GM12878 (cell line): ENCODE measurements around the gene AKAP7. TPM values are rescaled to one million over a fixed set of nuclear protein-coding genes. Genes with fewer than 3 reads are reported as not detected.

Source experiments
- ATAC-seq: fragments of 200-7000 bp; cut with Tn5 transposase; 3 replicates; pipeline ENCODE4 v1.9.1; 2020; ENCODE audit warnings: mild to moderate bottlenecking, moderate library complexity
- BruUV-seq: library from RNA; stranded (reverse); fragments of 400-500 nt; replicated peaks from 2 replicates; lab custom pipeline; 2021; lab: Mats Ljungman, UMichigan
- CTCF ChIA-PET: fragments of 300-600 bp; sonication (Branson Sonifier 250); formaldehyde crosslinking; extraction: SDS; loops from one replicate; lab custom pipeline; 2021; ENCODE audit warnings: inconsistent platforms; lab: Yijun Ruan, JAX
- POLR2A ChIA-PET: fragments of 350-600 bp; formaldehyde crosslinking; extraction: SDS; loops from one replicate; lab custom pipeline; 2021; ENCODE audit warnings: inconsistent platforms; lab: Charles Lee
- RAD21 ChIA-PET: fragments of 300-600 bp; sonication (Branson Sonifier 250); formaldehyde crosslinking; loops from one replicate; lab custom pipeline; 2023; ENCODE audit warnings: antibody characterized with exemption; ENCODE audit not compliant: unreplicated experiment; lab: Charles Lee
- SMC1A ChIA-PET: fragments of 300-600 bp; sonication (Branson Sonifier 250); formaldehyde crosslinking; loops from one replicate; lab custom pipeline; 2023; ENCODE audit not compliant: unreplicated experiment, uncharacterized antibody; lab: Charles Lee
- DNase-seq: peaks from one replicate; pipeline ENCODE4 v3.0.0-alpha.2; 2011; ENCODE audit warnings: low read depth, low spot score
- FAIRE-seq: peaks from 3 replicates; lab custom pipeline; 2011; peaks lifted over from hg19 to GRCh38; lab: Jason Lieb, UNC
- H2AFZ ChIP-seq: 2 replicates; pipeline ENCODE4 v1.6.0; 2011; ENCODE audit warnings: low read depth, low read length, control low read depth; ENCODE audit not compliant: control insufficient read depth
- H3K27ac ChIP-seq: 2 replicates; pipeline ENCODE4 v1.5.1; 2011; ENCODE audit warnings: control low read depth; ENCODE audit not compliant: control insufficient read depth, insufficient read depth
- H3K27me3 ChIP-seq, 2 experiments: replicated peaks in 1 of 2; 2 replicates each; pipeline versions ENCODE4 v1.6.0 to v1.6.1; 2011; ENCODE audit warnings: low read length in 1 of 2; ENCODE audit not compliant: control insufficient read depth in 2 of 2, insufficient read depth in 2 of 2
- H3K36me3 ChIP-seq, 2 experiments: 2 replicates each; pipeline ENCODE4 v1.5.1; 2011; ENCODE audit warnings: low read length in 1 of 2; ENCODE audit not compliant: control insufficient read depth in 2 of 2, insufficient read depth in 2 of 2
- H3K4me1 ChIP-seq: 2 replicates; pipeline ENCODE4 v1.6.1; 2011; ENCODE audit warnings: mild to moderate bottlenecking, low read length, moderate library complexity, mixed read lengths; ENCODE audit not compliant: control insufficient read depth, insufficient read depth
- H3K4me2 ChIP-seq: 2 replicates; pipeline ENCODE4 v1.6.0; 2011; ENCODE audit warnings: control low read depth; ENCODE audit not compliant: control insufficient read depth, insufficient read depth
- H3K4me3 ChIP-seq: fragments of 200-600 bp; sonication (generic); 2 replicates; pipeline ENCODE4 v1.5.1; 2016
- H3K79me2 ChIP-seq: 2 replicates; pipeline ENCODE4 v1.6.0; 2011; ENCODE audit warnings: low read length; ENCODE audit not compliant: control insufficient read depth, insufficient read depth
- H3K9ac ChIP-seq: 2 replicates; pipeline ENCODE4 v1.8.0; 2011; ENCODE audit warnings: low read length, control low read depth, mixed read lengths; ENCODE audit not compliant: control insufficient read depth, insufficient read depth
- H3K9me3 ChIP-seq: replicated peaks from 3 replicates; pipeline ENCODE4 v1.5.1; 2011; ENCODE audit warnings: mild to moderate bottlenecking, low read length; ENCODE audit not compliant: control insufficient read depth, insufficient read depth
- H4K20me1 ChIP-seq: 2 replicates; pipeline ENCODE4 v1.6.0; 2011; ENCODE audit not compliant: control insufficient read depth, insufficient read depth
- BACH1 ChIP-seq: fragments of 450-650 bp; IDR thresholded peaks from 2 replicates; pipeline ENCODE4 v1.6.1; 2017; ENCODE audit warnings: mild to moderate bottlenecking, borderline replicate concordance
- CBX5 ChIP-seq: sonication (generic); IDR thresholded peaks from 2 replicates; pipeline ENCODE4 v1.6.1; 2016; ENCODE audit warnings: low read depth, moderate library complexity, mild to moderate bottlenecking, inconsistent platforms
- CREM ChIP-seq: IDR thresholded peaks from 2 replicates; pipeline ENCODE4 v1.6.1; 2014; ENCODE audit warnings: antibody characterized with exemption, low read depth
- ELK1 ChIP-seq: IDR thresholded peaks from 2 replicates; pipeline ENCODE4 v1.6.1; 2012; ENCODE audit warnings: low read depth, low read length, improper control_type of control experiment
- ETV6 ChIP-seq, 2 experiments: fragments of 450-650 bp in 1 of 2; IDR thresholded peaks in 1 of 2; conservative IDR thresholded peaks in 1 of 2; 2 replicates each; pipeline ENCODE4 v1.6.1; 2014; ENCODE audit warnings: antibody characterized with exemption in 1 of 2, borderline replicate concordance in 1 of 2, low read depth in 1 of 2, mild to moderate bottlenecking in 1 of 2, moderate library complexity in 1 of 2
- HDAC6 ChIP-seq: fragments of 200-600 bp; sonication (generic); IDR thresholded peaks from one replicate; pipeline ENCODE4 v1.8.0; 2017; ENCODE audit warnings: antibody characterized with exemption; ENCODE audit not compliant: unreplicated experiment
- JUND ChIP-seq: IDR thresholded peaks from 2 replicates; pipeline ENCODE4 v1.6.1; 2012; ENCODE audit warnings: low read depth, mild to moderate bottlenecking, low read length, improper control_type of control experiment, moderate library complexity
- KAT2A ChIP-seq: conservative IDR thresholded peaks from 2 replicates; pipeline ENCODE4 v1.6.1; 2011; ENCODE audit warnings: low read depth, low read length; ENCODE audit not compliant: control insufficient read depth
- MLLT1 ChIP-seq: fragments of 450-650 bp; IDR thresholded peaks from 2 replicates; pipeline ENCODE4 v1.6.1; 2016; ENCODE audit warnings: mild to moderate bottlenecking
- MXI1 ChIP-seq: fragments of 150-350 bp; IDR thresholded peaks from 2 replicates; pipeline ENCODE4 v1.6.1; 2011; ENCODE audit warnings: low read depth, mild to moderate bottlenecking, inconsistent platforms, low read length, improper control_type of control experiment
- NR2C1 ChIP-seq: fragments of 450-650 bp; IDR thresholded peaks from 2 replicates; pipeline ENCODE4 v1.6.1; 2017; ENCODE audit warnings: antibody characterized with exemption, mild to moderate bottlenecking, moderate library complexity
- POLR2AphosphoS5 ChIP-seq: IDR thresholded peaks from 2 replicates; pipeline ENCODE4 v1.6.1; 2011; ENCODE audit warnings: mild to moderate bottlenecking, low read length, inconsistent platforms
- POU2F2 ChIP-seq: IDR thresholded peaks from 3 replicates; pipeline ENCODE4 v1.6.1; 2011; ENCODE audit warnings: low read depth, mild to moderate bottlenecking, low read length, borderline replicate concordance
- RAD21 ChIP-seq: IDR thresholded peaks from 2 replicates; pipeline ENCODE4 v1.6.1; 2011; ENCODE audit warnings: mild to moderate bottlenecking, low read depth, low read length, moderate library complexity; ENCODE audit not compliant: insufficient read depth
- SIX5 ChIP-seq: IDR thresholded peaks from 2 replicates; pipeline ENCODE4 v1.6.1; 2011; ENCODE audit warnings: mild to moderate bottlenecking, low read depth, low read length, moderate library complexity; ENCODE audit not compliant: severe bottlenecking
- ZNF687 ChIP-seq: fragments of 450-650 bp; IDR thresholded peaks from 2 replicates; pipeline ENCODE4 v1.6.1; 2017; ENCODE audit warnings: mild to moderate bottlenecking, moderate library complexity
- WGBS: methylation state at CpG from one replicate; pipeline ENCODE4 v1.1.6; 2016; ENCODE audit warnings: low lambda C conversion rate; ENCODE audit not compliant: insufficient replicate concordance, insufficient coverage; ENCODE audit errors: missing lambda C conversion rate; 5-methylcytosine and 5-hydroxymethylcytosine counted together
- in situ Hi-C: fragments of 300-500 bp; cut with MboI; formaldehyde crosslinking; loops from 9 replicates; pipeline ENCODE4 v1.14.3; 2018; ENCODE audit warnings: mixed read lengths
- intact Hi-C: fragments of 100-400 bp; cut with micrococcal nuclease; formaldehyde crosslinking; loops from one replicate; pipeline ENCODE4 v1.14.2; 2022; ENCODE audit not compliant: unreplicated experiment
- polyA plus RNA-seq, 11 experiments: library from polyadenylated mRNA; depleted of rRNA in 4 of 11; unstranded in 6 of 11; stranded (reverse) in 5 of 11; fragments of >200 nt; fragmentation: Nextera tagmentation in 4 of 11; fragmentation: Illumina TruSeq in 1 of 11; extraction: Ambion mirVana in 4 of 11; extraction: Trizol in 1 of 11; gene quantifications; 1 replicate in 1 of 11; 2 replicates in 10 of 11; pipeline versions ENCODE4 v1.2.1 to v1.2.3, GENCODE V29; 2011 to 2016; ENCODE audit warnings: inconsistent platforms in 2 of 11, missing spikeins in 2 of 11, low read depth in 1 of 11
- total RNA-seq, 4 experiments: library from RNA; depleted of rRNA in 3 of 4; stranded (reverse); fragments of >200 nt in 3 of 4; fragmentation: Illumina TruSeq in 1 of 4; extraction: Trizol in 1 of 4; gene quantifications; 2 replicates each; pipeline versions ENCODE4 v1.2.1 to v1.2.3, GENCODE V29; 2013 to 2021

Gene AKAP7
- total and polyA plus RNA-seq, 10 of the 15 experiments (the other 5 are each of a cell fraction or from before 2014, with no cell fraction given) = 0.06 to 0.58 (median 0.28) TPM; not detected in 1

- CTCF ChIA-PET = no interaction called here
- in situ Hi-C loops = no loop called here
- H3K36me3 ChIP-seq = no peaks in the 10 kb centered on the region
Observed at GRCh38 chr6:131270534-131270933, 135.3 kb downstream of the AKAP7 start.

More at GRCh38 chr6:131270534-131270933, 135.3 kb downstream of the AKAP7 start:
- Histone ChIP-seq H3K4me1 (no peaks in the 10 kb centered on the region), H3K9me3 (no peaks in the 10 kb centered on the region), H3K4me3 (no peak overlapping the region), H3K9ac (no peak overlapping the region), H3K27ac (no peak overlapping the region), H3K4me2 (no peak overlapping the region), H3K27me3 (no peaks in the 10 kb centered on the region), H4K20me1 (no peaks in the 10 kb centered on the region), H3K79me2 (no peaks in the 10 kb centered on the region), H2AFZ (no peak overlapping the region)
- ChIA-PET POLR2A (no interaction called here), RAD21 (no interaction called here), SMC1A (interaction anchor here (1.9 kb wide), 1 partner anchor 11 kb away, joined by 4 read pairs; no protein-coding TSS in a partner anchor)
- FAIRE-seq (no peak), DNase-seq (no peak), ATAC-seq (no peak)
- intact Hi-C loops = no loop called here
- BruUV-seq = no TSS peak
- TF ChIP-seq POLR2AphosphoS5 = no peak
- no peak for TF ChIP-seq KAT2A
- TF ChIP-seq JUND = no peak
- TF ChIP-seq MLLT1 = no peak
- no peak for TF ChIP-seq HDAC6
- no peak for TF ChIP-seq CBX5
- no peak for TF ChIP-seq POU2F2
- TF ChIP-seq ELK1 = no peak
- no peak for TF ChIP-seq RAD21
- TF ChIP-seq NR2C1 = no peak
- no peak for TF ChIP-seq ZNF687
- no peak for TF ChIP-seq CREM
- TF ChIP-seq MXI1 = no peak
- TF ChIP-seq ETV6 (conservative IDR thresholded peaks at IDR 0.05 in 1 of 2, IDR thresholded peaks at IDR 0.05 in 1 of 2; ENCODE audit: borderline replicate concordance in 1 of 2, low read depth in 1 of 2) = no peak
- no peak for TF ChIP-seq SIX5
- no peak for TF ChIP-seq BACH1
- WGBS = 41% methylated on average over 3 of the region's 3 CpGs
